Ascending aorta (tissue), 2 donors: Measurements from ENCODE around the gene CFTR. TPM values are rescaled to one million over a fixed set of nuclear protein-coding genes. Genes with fewer than 3 reads are reported as not detected.

Source experiments
- DNase-seq, 2 donors: peaks; one replicate each; pipeline ENCODE4 v3.0.0-alpha.2; 2019; ENCODE audit warnings: low spot score in 2 of 2
- H3K27ac ChIP-seq, 2 donors: fragments of 200-600 bp; sonication (generic); one replicate each; pipeline ENCODE4 v1.5.1; 2016 to 2017; ENCODE audit warnings: mild to moderate bottlenecking in 1 of 2
- H3K27me3 ChIP-seq: fragments of 200-600 bp; sonication (generic); one replicate; pipeline ENCODE4 v1.5.1; 2017
- H3K36me3 ChIP-seq, 2 donors: fragments of 200-600 bp; sonication (generic); one replicate each; pipeline ENCODE4 v1.5.1; 2016
- H3K4me1 ChIP-seq, 2 donors: fragments of 200-600 bp; sonication (generic); one replicate each; pipeline ENCODE4 v1.5.1; 2016 to 2017; ENCODE audit warnings: mild to moderate bottlenecking in 1 of 2
- H3K4me3 ChIP-seq, 2 donors: fragments of 200-600 bp; sonication (generic); one replicate each; pipeline ENCODE4 v1.5.1; 2016 to 2017; ENCODE audit warnings: mild to moderate bottlenecking in 1 of 2
- H3K9me3 ChIP-seq, 2 donors: fragments of 200-600 bp; sonication (generic); one replicate each; pipeline ENCODE4 v1.5.1; 2016
- intact Hi-C: fragments of 100-400 bp; cut with DNase I; formaldehyde crosslinking; loops from one replicate; pipeline ENCODE4 v1.15.1; 2023
- total RNA-seq: library from RNA; depleted of rRNA; stranded (reverse); fragments of >200 nt; gene quantifications from one replicate; pipeline ENCODE4 v1.1.0, GENCODE V29; 2016
- TF ChIP-seq, protein P1 (sequence below), 3 experiments: fragments of 200-600 bp in 2 of 3; fragments of 450-650 bp in 1 of 3; sonication (generic) in 2 of 3; IDR thresholded peaks; one replicate each; pipeline ENCODE4 v1.5.1; 2016 to 2019; ENCODE audit warnings: antibody characterized with exemption in 3 of 3, mild to moderate bottlenecking in 1 of 3, moderate library complexity in 1 of 3

CFTR gene
- total RNA-seq, 1 donor from 2014 or later: 0.21 TPM

DNA sequence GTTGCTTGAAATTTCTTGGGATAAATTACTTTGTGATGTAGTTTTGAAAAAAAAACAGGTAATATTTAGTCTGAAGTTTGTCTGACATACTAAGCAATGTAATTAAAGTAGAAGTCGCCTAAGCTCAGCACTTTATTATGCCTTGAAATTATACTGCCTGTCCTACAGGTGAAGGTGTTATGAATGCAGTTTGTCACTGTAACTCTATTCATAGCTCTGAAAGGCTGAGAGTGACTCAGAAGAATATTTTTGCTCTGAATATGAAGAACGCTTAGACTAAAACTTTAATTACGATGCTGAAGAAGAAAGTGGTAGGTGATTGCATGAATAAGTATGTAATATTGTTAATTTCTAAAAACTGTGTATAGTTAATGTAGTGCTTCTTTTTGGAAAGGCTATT, 9.2 kb downstream of the CFTR start:
- TF ChIP-seq, protein P1, sequence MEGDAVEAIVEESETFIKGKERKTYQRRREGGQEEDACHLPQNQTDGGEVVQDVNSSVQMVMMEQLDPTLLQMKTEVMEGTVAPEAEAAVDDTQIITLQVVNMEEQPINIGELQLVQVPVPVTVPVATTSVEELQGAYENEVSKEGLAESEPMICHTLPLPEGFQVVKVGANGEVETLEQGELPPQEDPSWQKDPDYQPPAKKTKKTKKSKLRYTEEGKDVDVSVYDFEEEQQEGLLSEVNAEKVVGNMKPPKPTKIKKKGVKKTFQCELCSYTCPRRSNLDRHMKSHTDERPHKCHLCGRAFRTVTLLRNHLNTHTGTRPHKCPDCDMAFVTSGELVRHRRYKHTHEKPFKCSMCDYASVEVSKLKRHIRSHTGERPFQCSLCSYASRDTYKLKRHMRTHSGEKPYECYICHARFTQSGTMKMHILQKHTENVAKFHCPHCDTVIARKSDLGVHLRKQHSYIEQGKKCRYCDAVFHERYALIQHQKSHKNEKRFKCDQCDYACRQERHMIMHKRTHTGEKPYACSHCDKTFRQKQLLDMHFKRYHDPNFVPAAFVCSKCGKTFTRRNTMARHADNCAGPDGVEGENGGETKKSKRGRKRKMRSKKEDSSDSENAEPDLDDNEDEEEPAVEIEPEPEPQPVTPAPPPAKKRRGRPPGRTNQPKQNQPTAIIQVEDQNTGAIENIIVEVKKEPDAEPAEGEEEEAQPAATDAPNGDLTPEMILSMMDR (IDR thresholded peaks at IDR 0.05): no peak
- no peak for DNase-seq
- intact Hi-C loops: no loop called here

DNA sequence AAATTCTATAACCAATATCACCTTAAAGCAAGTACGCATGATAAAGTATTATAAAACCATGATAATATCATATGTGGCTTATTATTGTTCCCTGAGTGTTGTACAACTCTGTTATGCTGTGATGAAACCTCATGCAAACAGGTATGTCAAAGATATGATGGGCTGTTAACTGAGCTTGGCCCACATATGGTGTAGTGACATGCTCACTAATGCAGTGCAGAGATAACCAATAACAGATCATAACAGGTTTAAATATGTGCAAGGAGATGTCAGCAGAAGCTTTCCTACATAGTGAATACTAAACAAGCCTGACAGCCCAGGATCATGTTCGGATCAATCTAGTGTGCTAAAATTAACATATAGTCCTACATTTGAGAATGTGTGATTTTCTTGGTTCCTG, 9.6 kb downstream of the CFTR start:
- intact Hi-C loops: no loop called here
- Histone ChIP-seq H3K4me1 (no peaks in the 10 kb centered on the region), H3K27me3 (no peaks in the 10 kb centered on the region), H3K27ac (no peak overlapping the region), H3K36me3 (no peaks in the 10 kb centered on the region), H3K4me3 (no peak overlapping the region), H3K9me3 (no peaks in the 10 kb centered on the region)
- TF ChIP-seq, protein P1 (IDR thresholded peaks at IDR 0.05): no peak
- no peak for DNase-seq

More for the DNA sequence above, 9.2 kb downstream of the CFTR start:
- Histone ChIP-seq H3K9me3 (no peaks in the 10 kb centered on the region), H3K27ac (no peak overlapping the region), H3K27me3 (no peaks in the 10 kb centered on the region), H3K36me3 (no peaks in the 10 kb centered on the region), H3K4me1 (no peaks in the 10 kb centered on the region), H3K4me3 (no peak overlapping the region)

DNA sequence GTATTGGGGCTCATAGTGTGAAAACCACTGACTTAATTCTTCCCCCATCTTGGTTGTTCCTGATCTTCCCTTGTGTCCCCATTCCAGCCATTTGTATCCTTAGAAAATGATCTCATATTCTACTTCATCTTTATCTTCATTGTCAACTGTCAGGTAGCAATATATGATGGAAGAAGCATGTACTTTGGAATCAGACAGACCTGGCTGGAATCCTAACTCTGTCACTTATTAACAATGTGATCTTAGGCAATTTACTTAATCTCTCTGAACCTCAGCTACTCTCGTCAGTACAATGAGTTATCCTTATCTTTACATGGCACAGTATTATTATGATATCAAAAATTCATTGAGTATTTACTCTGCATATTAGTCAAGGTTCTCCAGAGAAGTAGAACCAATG, 10.1 kb downstream of the CFTR start:
- no peak overlapping the region for H3K4me3 ChIP-seq
- TF ChIP-seq, protein P1 (IDR thresholded peaks at IDR 0.05): no peak
- intact Hi-C loops: no loop called here
- H3K9me3 ChIP-seq: no peaks in the 10 kb centered on the region
- H3K4me1 ChIP-seq: no peaks in the 10 kb centered on the region
- no peaks in the 10 kb centered on the region for H3K27me3 ChIP-seq
- H3K36me3 ChIP-seq: no peaks in the 10 kb centered on the region
- no peak for DNase-seq
- H3K27ac ChIP-seq: no peak overlapping the region

DNA sequence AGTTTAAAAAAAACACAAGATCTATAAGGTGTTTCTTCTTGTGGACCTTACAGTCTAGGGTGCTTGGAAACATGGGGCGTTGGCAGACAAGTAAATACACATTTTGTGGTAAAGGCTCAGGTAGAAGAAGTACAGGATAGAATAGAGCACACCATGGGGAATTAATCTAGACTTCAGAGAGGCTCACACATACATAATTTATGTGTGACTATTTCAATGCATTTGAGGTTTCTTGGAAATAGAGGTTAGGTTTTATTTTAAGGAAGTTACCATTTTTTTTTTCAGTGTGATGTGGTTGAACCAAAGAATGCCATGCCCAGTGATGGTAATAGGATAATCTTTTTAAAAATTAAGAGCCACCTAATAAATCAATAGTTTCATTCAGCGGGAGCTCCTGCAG, 12.8 kb downstream of the CFTR start:
- H3K27me3 ChIP-seq: no peaks in the 10 kb centered on the region
- intact Hi-C loops: no loop called here

DNA sequence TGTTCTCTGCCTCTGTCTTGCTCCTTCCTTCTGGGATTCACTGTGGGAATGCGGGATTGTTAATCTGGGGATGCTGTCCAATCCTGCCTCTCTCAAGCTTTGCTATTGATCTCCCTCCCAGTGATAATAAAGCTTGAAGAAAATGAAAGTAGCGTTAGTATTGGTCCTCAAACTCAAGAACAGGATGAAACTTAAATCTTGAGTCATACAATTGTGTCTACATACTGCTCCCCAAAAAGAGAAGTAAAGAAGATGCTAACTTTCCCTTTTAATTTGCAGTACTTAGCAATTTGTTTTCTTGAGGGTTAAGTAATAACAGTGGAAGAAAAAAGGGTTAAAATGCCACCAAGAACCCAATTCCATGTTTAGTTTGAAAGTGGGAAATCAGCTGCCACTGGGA, 13.6 kb downstream of the CFTR start:
- H3K27me3 ChIP-seq: no peaks in the 10 kb centered on the region
- no peak overlapping the region for H3K4me3 ChIP-seq
- TF ChIP-seq, protein P1 (IDR thresholded peaks at IDR 0.05): no peak
- intact Hi-C loops: no loop called here
- no peak for DNase-seq
- H3K4me1 ChIP-seq: no peaks in the 10 kb centered on the region
- H3K36me3 ChIP-seq: no peaks in the 10 kb centered on the region
- no peak overlapping the region for H3K27ac ChIP-seq
- H3K9me3 ChIP-seq: no peaks in the 10 kb centered on the region

More for the DNA sequence above, 12.8 kb downstream of the CFTR start:
- no peaks in the 10 kb centered on the region for H3K36me3 ChIP-seq
- no peaks in the 10 kb centered on the region for H3K9me3 ChIP-seq
- H3K4me1 ChIP-seq: no peaks in the 10 kb centered on the region
- no peak overlapping the region for H3K4me3 ChIP-seq
- TF ChIP-seq, protein P1 (IDR thresholded peaks at IDR 0.05): no peak
- DNase-seq: no peak
- no peak overlapping the region for H3K27ac ChIP-seq

DNA sequence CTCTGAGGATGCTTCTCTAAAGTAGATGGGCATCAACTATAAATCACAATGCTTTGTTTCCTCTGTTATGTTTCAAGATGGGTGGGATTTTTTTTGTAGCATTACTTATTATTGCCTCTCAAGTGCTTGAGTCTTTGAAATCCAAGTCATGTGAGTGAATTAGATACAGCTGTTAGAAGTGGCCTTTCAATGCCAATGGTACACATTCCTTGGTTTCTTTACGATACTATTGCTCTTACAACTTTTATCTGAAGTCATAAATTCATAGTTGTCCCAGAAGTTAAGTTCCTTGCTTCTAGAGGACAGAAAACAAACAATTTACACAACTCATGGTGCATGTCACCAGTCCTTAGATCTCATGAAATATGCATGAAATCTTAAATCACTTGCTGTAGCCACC, 15.5 kb downstream of the CFTR start:
- intact Hi-C loops: no loop called here
- Histone ChIP-seq H3K4me1 (no peaks in the 10 kb centered on the region), H3K27me3 (no peaks in the 10 kb centered on the region), H3K27ac (no peak overlapping the region), H3K36me3 (no peaks in the 10 kb centered on the region), H3K4me3 (no peak overlapping the region), H3K9me3 (no peaks in the 10 kb centered on the region)
- no peak for DNase-seq
- TF ChIP-seq, protein P1 (IDR thresholded peaks at IDR 0.05): no peak
